Measurements from ENCODE around the gene KLHL13. TPM values are rescaled to one million over a fixed set of nuclear protein-coding genes. Genes with fewer than 3 reads are reported as not detected.

Gene KLHL13
- total RNA-seq, 4 donors from 2014 or later, result 1.4 to 2.7 (median 1.8) TPM

- intact Hi-C loops (cut with DNase I), result no loop called here
- no peak overlapping the region for H3K4me3 ChIP-seq (replicated peaks in 1 of 3)
- H3K36me3 ChIP-seq, result no peaks in the 10 kb centered on the region
- WGBS, 2 donors, result 78 to 90% methylated on average over 1 of the region's 1 CpG
- H3K9me3 ChIP-seq, result no peaks in the 10 kb centered on the region
- H3K4me1 ChIP-seq, result no peaks in the 10 kb centered on the region
- no peak for TF ChIP-seq POLR2A (IDR thresholded peaks at IDR 0.05)
- TF ChIP-seq CTCF (IDR thresholded peaks at IDR 0.05), result no peak
- DNase-seq, result no peak
- H3K27me3 ChIP-seq, result no peaks in the 10 kb centered on the region
- H3K27ac ChIP-seq, result no peak overlapping the region
These were observed 124.4 kb downstream of the KLHL13 start for GRCh38 chrX:117992192-117992723.

GRCh38 chrX:117990438-117990837 is 126.2 kb downstream of the KLHL13 start:
- Histone ChIP-seq H3K36me3 (no peaks in the 10 kb centered on the region), H3K27me3 (no peaks in the 10 kb centered on the region), H3K4me1 (no peaks in the 10 kb centered on the region), H3K4me3 (replicated peaks in 1 of 3) (no peak overlapping the region), H3K9me3 (no peaks in the 10 kb centered on the region), H3K27ac (no peak overlapping the region)
- DNase-seq, result no peak
- no peak for TF ChIP-seq POLR2A (IDR thresholded peaks at IDR 0.05)
- TF ChIP-seq CTCF (IDR thresholded peaks at IDR 0.05), result no peak
- WGBS, 2 donors, result 52 to 64% methylated on average over 3 of the region's 3 CpGs
- intact Hi-C loops (cut with DNase I), result no loop called here

GRCh38 chrX:117989512-117989911 is 127.1 kb downstream of the KLHL13 start:
- Histone ChIP-seq H3K4me1 (no peaks in the 10 kb centered on the region), H3K4me3 (replicated peaks in 1 of 3) (no peak overlapping the region), H3K36me3 (no peaks in the 10 kb centered on the region), H3K27me3 (no peaks in the 10 kb centered on the region), H3K9me3 (no peaks in the 10 kb centered on the region), H3K27ac (no peak overlapping the region)
- intact Hi-C loops (cut with DNase I), result no loop called here
- no peak for TF ChIP-seq POLR2A (IDR thresholded peaks at IDR 0.05)
- TF ChIP-seq CTCF (IDR thresholded peaks at IDR 0.05), result no peak
- DNase-seq, result no peak

DNA sequence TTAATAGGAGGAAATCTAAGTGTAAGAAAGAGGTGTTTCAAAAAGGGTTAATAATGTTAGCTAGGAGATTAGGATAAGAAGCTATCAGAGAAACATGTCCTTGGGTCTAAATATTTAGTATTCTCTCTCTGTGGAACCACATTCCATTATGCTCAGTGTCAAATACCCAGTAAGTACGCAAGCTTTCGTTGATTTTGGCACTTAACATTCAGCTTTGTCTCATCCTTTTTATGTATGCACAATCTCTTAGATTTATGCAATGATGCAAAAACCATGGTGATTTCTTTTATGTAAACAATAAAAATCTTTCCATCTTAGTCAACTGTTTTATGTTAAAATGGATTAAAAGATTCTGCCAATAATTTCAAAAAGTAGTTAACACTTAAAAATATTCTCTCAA is 129.2 kb downstream of the KLHL13 start:
- WGBS, 2 donors, result 72 to 85% methylated on average over 2 of the region's 2 CpGs
- Histone ChIP-seq H3K4me1 (no peaks in the 10 kb centered on the region), H3K9me3 (no peaks in the 10 kb centered on the region), H3K27me3 (no peaks in the 10 kb centered on the region), H3K27ac (no peak overlapping the region), H3K4me3 (replicated peaks in 1 of 3) (no peak overlapping the region), H3K36me3 (no peaks in the 10 kb centered on the region)
- intact Hi-C loops (cut with DNase I), result no loop called here
- TF ChIP-seq CTCF (IDR thresholded peaks at IDR 0.05) (no peak), POLR2A (IDR thresholded peaks at IDR 0.05) (no peak)
- DNase-seq, result no peak

DNA sequence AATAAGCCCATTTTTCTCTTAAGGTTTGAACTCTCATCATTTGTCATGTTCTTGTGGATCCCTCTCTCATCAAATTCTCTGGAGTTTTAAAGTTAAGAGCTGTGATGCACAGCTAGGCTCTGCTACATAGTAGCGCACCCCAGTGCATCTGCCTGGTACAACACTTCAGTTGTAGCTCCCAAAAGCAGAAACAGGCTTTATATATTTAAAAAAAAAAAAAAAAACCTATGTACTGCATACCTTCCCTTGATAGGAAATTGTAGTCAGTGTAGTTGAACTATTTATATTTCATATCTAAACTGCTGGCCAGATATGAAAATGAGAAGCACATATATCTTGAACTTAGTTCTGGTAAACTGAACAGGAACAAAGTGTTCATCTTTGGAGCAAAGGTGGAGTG is 131.4 kb downstream of the KLHL13 start:
- Histone ChIP-seq H3K27me3 (peaks cover 3% of the 10 kb centered on the region), H3K27ac (no peak overlapping the region), H3K36me3 (no peaks in the 10 kb centered on the region), H3K4me3 (replicated peaks in 1 of 3) (no peak overlapping the region), H3K9me3 (no peaks in the 10 kb centered on the region), H3K4me1 (no peaks in the 10 kb centered on the region)
- TF ChIP-seq CTCF (IDR thresholded peaks at IDR 0.05), result no peak
- TF ChIP-seq POLR2A (IDR thresholded peaks at IDR 0.05), result no peak
- no peak for DNase-seq
- intact Hi-C loops (cut with DNase I), result no loop called here
- WGBS, 2 donors, result 33 to 38% methylated on average over 1 of the region's 1 CpG
